GM18868 (cell line): ENCODE measurements around the gene SMIM10L2A.
"Not testable (repeated sequence)": the region's sequence is repeated elsewhere in the genome, so short reads cannot be mapped to it uniquely, and the experiment has no call there.

Experiments
- ATAC-seq: cut with Tn5 transposase; IDR thresholded peaks from one replicate; pipeline ENCODE4 v1.9.1; 2021; ENCODE audit warnings: mild to moderate bottlenecking, moderate library complexity; ENCODE audit not compliant: unreplicated experiment

The SMIM10L2A gene

GRCh38 chrX:135449637-135450550, 28.1 kb downstream of the SMIM10L2A start:
- no peak for ATAC-seq

- ATAC-seq: no peak
Observed at GRCh38 chrX:135453381-135453780, 31.6 kb downstream of the SMIM10L2A start.

GRCh38 chrX:135454816-135455215, 33.1 kb downstream of the SMIM10L2A start:
- ATAC-seq: no peak

- ATAC-seq: not testable (repeated sequence)
Observed at GRCh38 chrX:135461756-135462155, 40.0 kb downstream of the SMIM10L2A start.

GRCh38 chrX:135463937-135464336, 42.2 kb downstream of the SMIM10L2A start:
- no peak for ATAC-seq

- no peak for ATAC-seq
Observed at GRCh38 chrX:135476378-135476777, 54.6 kb downstream of the SMIM10L2A start.

- peak; percentile 49 for ATAC-seq
Observed at GRCh38 chrX:135477576-135477975, 55.8 kb downstream of the SMIM10L2A start.
